Measurements from ENCODE around the gene CTSG. TPM values are rescaled to one million over a fixed set of nuclear protein-coding genes. Genes with fewer than 3 reads are reported as not detected.

Gene CTSG
- polyA plus RNA-seq, 1 donor (not counting 4 experiments of a cell fraction or from before 2014, with no cell fraction given): not detected

DNA sequence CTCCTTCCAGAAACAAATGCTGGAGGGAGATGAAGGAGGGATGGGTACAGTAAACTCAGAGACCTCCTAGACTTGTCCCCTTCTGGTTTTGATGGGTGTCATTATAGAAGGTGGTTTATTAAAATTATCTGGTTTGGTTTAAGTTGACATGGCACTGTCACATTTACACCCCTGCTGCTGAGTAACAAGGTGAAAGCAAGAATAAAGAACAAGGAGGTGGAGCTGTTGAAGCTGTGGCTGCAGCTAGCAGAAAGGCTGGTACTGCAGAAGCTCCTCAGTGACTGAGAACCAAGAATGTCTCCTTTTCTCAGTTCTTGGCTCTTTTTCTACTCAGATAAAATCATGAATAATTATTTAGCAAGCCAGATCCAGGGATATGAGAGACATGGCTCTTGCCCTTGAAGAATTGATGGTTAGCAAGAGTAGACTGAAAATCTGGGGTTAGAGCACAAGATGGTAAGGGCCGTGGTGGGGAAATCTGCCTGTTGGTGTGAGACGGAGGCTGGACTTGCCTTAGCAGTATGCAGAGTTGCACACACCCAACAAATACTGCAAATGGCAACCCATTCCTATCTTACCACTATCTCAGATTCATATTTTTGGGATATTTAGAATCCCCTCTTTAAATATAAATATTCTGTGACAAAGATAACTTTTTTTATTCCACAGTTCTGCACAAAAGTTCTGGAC is 33.8 kb upstream of the CTSG start, which contains the start of gene GZMH:
Gene GZMH, minus strand, starts transcription at position 31 of the 690 bp plus-strand sequence. CDS start 72 bp downstream, outside the sequence.
- Histone ChIP-seq H3K27ac (ENCODE audit: control insufficient read depth, insufficient read depth, low read length) (no peak within 1 kb of the TSS), H2AFZ (ENCODE audit: control insufficient read depth, low read length) (no peak within 1 kb of the TSS), H3K9me1 (ENCODE audit: control insufficient read depth, extremely low read depth, insufficient read depth, low read length) (no peaks in the 10 kb centered on the region), H3K79me2 (ENCODE audit: control insufficient read depth, insufficient read depth, low read length) (no peaks in the 10 kb centered on the region), H3K27me3 (ENCODE audit: control insufficient read depth, extremely low read depth, insufficient read depth, low read length) (no peaks in the 10 kb centered on the region), H3K36me3 (ENCODE audit: control insufficient read depth in 2 of 2, extremely low read depth in 1 of 2, insufficient read depth in 2 of 2, low read length in 2 of 2) (no peaks in the 10 kb centered on the region), H3K4me3 (ENCODE audit: control insufficient read depth in 2 of 3, extremely low read depth in 1 of 3, insufficient read depth in 2 of 3, low read depth in 1 of 3, low read length in 3 of 3) (no peak within 1 kb of the TSS), H3K9me3 (ENCODE audit: control insufficient read depth, low read depth, low read length) (no peaks in the 10 kb centered on the region), H3K4me1 (ENCODE audit: control insufficient read depth, extremely low read depth, insufficient read depth, low read length) (peaks cover 20% of the 10 kb centered on the region), H3K4me2 (ENCODE audit: control insufficient read depth, extremely low read depth, insufficient read depth, low read depth, low read length) (no peak within 1 kb of the TSS), H3K9ac (ENCODE audit: control insufficient read depth, extremely low read depth, insufficient read depth, low read length) (no peak within 1 kb of the TSS), H4K20me1 (ENCODE audit: control insufficient read depth, extremely low read depth, insufficient read depth, low read length) (no peaks in the 10 kb centered on the region)
- dilution Hi-C loops (cut with MboI; ENCODE audit: extremely low pct_ligation_motif_present, low sequenced_read_pairs): no loop called here
- no peak for TF ChIP-seq CTCF (optimal IDR thresholded peaks at IDR 0.05 in 1 of 3, IDR thresholded peaks at IDR 0.05 in 1 of 3, conservative IDR thresholded peaks at IDR 0.05 in 1 of 3; ENCODE audit: extremely low read depth in 1 of 3, insufficient read depth in 2 of 3, low read length in 3 of 3)
- TF ChIP-seq EZH2 (IDR thresholded peaks at IDR 0.05; ENCODE audit: low read length): no peak
- no peak for DNase-seq (ENCODE audit: low read depth, low spot score)
- FAIRE-seq: no peak

- DNase-seq (ENCODE audit: low read depth, low spot score) (no peak), FAIRE-seq (no peak)
- Histone ChIP-seq H3K4me2 (ENCODE audit: control insufficient read depth, extremely low read depth, insufficient read depth, low read depth, low read length) (no peak overlapping the region), H3K27me3 (ENCODE audit: control insufficient read depth, extremely low read depth, insufficient read depth, low read length) (no peaks in the 10 kb centered on the region), H3K4me1 (ENCODE audit: control insufficient read depth, extremely low read depth, insufficient read depth, low read length) (peaks cover 6% of the 10 kb centered on the region), H3K9me1 (ENCODE audit: control insufficient read depth, extremely low read depth, insufficient read depth, low read length) (no peaks in the 10 kb centered on the region), H3K9ac (ENCODE audit: control insufficient read depth, extremely low read depth, insufficient read depth, low read length) (no peak overlapping the region), H4K20me1 (ENCODE audit: control insufficient read depth, extremely low read depth, insufficient read depth, low read length) (no peaks in the 10 kb centered on the region), H3K4me3 (ENCODE audit: control insufficient read depth in 2 of 3, extremely low read depth in 1 of 3, insufficient read depth in 2 of 3, low read depth in 1 of 3, low read length in 3 of 3) (no peak overlapping the region), H3K36me3 (ENCODE audit: control insufficient read depth in 2 of 2, extremely low read depth in 1 of 2, insufficient read depth in 2 of 2, low read length in 2 of 2) (no peaks in the 10 kb centered on the region), H3K27ac (ENCODE audit: control insufficient read depth, insufficient read depth, low read length) (no peak overlapping the region), H2AFZ (ENCODE audit: control insufficient read depth, low read length) (no peak overlapping the region), H3K9me3 (ENCODE audit: control insufficient read depth, low read depth, low read length) (no peaks in the 10 kb centered on the region), H3K79me2 (ENCODE audit: control insufficient read depth, insufficient read depth, low read length) (no peaks in the 10 kb centered on the region)
- TF ChIP-seq EZH2 (IDR thresholded peaks at IDR 0.05; ENCODE audit: low read length) (no peak), CTCF (optimal IDR thresholded peaks at IDR 0.05 in 1 of 3, IDR thresholded peaks at IDR 0.05 in 1 of 3, conservative IDR thresholded peaks at IDR 0.05 in 1 of 3; ENCODE audit: extremely low read depth in 1 of 3, insufficient read depth in 2 of 3, low read length in 3 of 3) (no peak)
- dilution Hi-C loops (cut with MboI; ENCODE audit: extremely low pct_ligation_motif_present, low sequenced_read_pairs): no loop called here
These were observed 31.8 kb upstream of the CTSG start for GRCh38 chr14:24607635-24608514.

Data from keratinocyte (primary cell).